HG02759 (cell line): ENCODE measurements around the gene CARS2.
A peak's percentile ranks its signal among the peaks of the same experiment; 100 is the strongest.
"Not testable (repeated sequence)": the region's sequence is repeated elsewhere in the genome, so short reads cannot be mapped to it uniquely, and the experiment has no call there.

Source experiments
- ATAC-seq: cut with Tn5 transposase; IDR thresholded peaks from one replicate; pipeline ENCODE4 v1.9.1; 2021; ENCODE audit warnings: mild to moderate bottlenecking, moderate library complexity; ENCODE audit not compliant: unreplicated experiment

CARS2 gene

DNA sequence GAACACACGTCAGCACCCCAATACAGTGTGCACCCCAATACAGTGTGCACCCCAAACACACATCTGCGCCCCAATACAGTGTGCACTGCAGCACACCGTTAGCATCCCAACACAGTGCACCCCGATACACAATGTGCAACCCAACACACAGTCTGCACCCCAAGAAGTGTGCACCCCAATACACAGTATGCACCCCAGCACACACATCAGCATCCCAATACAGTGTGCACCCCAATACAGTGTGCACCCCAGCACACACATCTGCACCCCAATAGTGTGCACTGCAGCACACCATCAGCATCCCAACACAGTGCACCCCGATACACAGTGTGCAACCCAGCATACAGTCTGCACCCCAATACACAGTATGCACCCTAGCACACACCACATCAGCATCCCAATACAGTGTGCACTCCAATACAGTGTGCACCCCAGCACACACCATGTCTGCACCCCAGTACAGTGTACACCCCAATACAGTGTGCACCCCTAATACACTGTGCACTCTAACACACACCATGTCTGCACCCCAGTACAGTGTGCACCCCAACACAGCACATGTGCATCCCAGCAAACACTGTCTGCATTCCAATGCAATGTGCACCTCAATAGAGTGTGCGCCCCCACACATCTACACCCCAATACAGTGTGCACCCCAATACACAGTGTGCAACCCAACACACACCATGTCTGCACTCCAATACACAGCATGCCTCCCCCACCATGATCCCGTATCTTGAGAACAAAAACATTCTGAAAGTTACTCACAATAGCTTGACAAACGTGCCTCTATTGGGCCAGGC, 855 bp upstream of the CARS2 start:
- no peak for ATAC-seq

DNA sequence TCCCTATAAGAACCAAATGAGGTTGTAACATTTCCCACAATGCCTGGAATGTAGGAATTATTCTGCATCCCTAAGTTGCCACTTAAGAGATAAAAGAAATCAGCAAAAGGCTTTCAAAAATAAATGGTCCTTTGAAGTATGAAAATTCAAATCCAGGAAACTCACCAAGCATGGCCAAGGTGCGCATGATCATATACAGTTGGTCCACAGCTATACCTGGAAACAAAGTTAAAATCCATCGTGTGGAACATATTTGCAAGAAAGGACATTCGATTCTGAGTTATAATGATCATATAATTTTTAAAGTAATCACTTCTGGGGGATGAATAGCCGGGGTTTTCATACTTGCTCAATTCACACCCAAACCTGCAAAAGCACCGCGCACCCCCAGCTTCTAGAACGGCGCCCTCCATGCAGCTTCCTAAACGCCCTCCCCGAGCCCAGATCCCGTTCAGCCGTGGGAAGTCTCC, 525 bp downstream of the CARS2 start:
- ATAC-seq = no peak

DNA sequence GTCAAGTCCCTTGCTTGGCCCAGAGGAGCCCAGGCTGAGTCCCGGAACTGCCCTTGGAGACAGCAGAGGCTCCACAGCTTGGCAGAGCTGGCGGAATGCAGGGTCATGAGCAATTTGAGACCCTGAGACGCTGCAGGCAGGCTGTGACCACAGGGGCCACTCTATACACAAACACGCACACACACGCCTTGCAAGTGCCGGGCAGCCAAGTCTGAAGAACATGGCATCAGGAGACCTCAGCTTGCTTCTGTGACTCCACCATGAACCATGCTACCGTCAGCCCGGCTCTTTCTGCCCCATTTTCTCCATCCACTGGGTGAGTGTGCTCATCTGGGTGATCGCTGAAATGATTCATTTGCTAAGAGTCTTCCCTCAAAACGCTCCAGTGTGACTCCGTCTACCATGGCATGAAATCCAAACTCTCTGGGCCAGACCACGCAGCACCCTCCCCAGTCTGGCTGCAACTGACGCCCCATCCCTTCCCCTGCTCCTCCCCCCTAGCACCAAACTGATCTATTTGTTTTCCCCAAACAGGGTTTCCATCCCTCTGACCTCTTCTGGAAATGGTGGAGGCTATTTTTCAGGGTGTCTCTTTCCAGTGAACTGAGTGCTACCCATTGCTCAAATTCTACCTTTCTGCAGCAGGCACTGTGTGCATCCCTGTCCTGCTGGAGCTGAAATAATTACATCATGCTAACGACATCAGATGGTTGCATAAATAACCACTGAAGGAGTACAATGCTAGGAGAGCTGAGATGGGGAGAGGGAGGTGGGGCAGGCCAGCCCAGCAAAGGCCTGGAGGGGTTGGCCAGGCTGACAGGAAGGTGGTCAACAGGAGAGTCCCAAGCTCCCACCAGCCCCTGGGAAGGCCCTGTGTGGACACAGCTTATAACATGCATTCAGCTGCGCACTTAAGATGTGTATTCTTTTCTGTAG, 3.1 kb downstream of the CARS2 start:
- no peak for ATAC-seq

DNA sequence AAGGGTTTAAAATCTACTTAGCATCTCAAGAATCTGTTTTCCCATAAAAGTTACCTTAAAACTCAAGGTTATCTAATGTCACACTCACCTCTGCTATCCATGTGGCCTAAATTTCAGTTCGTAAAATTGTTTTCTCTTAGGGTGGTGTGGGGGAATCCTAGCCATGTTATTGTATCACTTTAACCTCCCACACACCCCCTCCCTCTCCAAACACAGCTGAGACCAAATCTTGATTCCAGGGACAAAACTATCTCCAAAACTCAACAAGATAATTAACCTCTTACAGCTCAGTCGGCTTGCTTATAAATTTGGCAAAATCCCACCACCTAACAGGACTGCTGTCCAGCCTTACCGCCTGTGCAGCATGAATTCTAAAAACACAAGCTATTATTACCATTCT, 3.8 kb downstream of the CARS2 start:
- ATAC-seq = no peak

DNA sequence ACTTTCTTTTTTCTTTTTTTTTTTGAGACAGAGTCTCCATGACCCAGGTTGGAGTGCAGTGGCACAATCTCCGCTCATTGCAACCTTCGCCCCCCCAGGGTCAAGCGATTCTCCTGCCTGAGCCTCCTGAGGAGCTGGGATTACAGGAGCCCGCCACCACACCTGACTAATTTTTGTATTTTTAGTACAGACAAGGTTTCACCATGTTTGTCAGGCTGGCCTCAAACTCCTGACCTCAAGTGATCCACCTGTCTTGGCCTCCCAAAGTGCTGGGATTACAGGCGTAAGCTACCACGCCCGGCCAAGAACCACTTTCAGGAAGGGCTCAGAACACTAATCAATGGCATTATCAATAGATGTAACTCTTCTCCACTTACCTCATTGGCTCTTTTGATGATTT, 4.9 kb downstream of the CARS2 start:
- ATAC-seq = not testable (repeated sequence)

DNA sequence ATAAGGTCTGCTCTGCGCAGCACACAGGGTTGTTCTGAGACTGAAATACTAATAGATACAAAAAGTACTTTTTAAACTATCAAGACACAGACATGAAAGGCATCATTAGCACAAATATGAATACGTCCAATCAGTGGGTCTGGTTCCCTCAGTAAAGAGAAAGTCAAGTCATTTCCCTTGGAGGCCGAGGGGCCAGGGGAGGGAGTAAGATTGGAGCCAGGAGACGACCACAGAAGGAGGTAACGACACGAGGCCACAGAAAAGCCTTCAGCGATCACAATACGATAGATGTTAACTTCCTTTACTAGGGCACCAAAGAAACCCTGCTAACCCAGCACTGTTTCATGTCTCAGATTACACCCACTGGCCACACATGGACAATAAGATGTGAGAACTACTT, 5.3 kb downstream of the CARS2 start:
- no peak for ATAC-seq

DNA sequence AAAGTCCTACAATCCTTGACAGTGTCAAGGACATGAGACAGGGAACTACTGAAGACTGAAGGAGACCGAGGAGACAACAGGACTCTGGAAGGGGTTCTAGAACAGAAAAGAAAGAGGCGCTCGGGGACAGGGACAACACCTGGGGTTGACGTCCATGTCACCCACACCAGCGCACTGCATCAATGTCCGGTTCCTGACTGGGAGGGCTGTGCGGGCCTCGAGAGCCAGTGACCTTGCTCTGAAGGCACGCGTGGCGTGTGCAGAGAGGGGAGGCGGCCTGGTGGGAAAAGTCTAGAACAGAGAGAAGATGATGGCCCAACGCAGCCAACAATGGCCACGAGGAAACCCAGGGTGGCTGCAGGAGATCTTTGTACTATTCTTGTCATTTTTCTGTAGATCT, 5.7 kb downstream of the CARS2 start:
- no peak for ATAC-seq

DNA sequence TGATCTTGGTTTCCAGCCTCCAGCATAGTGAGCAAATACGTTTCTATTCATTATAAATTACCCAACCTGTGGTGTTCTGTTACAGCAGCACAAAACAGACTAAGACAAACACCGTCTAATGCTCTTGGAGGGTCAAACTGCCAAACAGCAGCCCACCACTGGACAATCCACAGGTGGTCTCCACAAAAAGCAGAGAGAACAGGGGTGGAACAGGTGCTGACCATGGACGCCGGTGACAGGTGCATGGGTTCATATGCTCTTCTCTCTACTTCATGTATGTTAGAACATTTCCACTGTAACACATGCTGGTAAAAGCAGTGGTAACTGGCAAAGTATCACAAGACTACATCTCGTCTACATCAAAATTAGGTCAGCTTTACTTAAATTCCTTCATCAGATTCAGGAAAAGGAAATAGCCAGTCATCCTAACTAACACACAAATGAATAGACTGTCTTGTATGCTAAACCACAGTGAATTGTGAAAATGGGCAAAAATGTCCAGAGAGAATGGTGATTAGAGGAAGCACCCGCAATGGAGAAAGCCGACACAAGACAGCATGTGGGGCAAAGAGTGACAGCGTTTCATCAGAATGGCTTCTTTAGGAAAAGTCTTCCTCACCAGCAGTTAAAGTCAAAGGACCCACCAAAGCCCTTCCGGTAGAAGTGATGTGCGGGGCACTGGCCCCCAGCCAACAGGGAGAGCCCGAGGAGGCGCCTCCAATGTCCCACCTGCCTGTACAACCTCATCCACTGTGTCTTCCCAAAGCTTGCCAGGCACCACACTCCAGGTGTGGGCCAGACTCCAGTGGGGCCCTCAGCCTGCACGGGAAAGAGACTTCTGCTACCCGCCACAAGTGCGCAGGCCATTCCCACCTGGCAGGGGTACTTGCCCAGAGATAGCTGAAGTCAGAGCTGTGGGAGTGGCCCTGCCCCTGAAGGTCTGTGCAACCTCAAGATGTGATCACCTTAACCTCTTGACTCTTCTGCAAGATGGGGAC, 6.5 kb downstream of the CARS2 start:
- ATAC-seq = no peak

DNA sequence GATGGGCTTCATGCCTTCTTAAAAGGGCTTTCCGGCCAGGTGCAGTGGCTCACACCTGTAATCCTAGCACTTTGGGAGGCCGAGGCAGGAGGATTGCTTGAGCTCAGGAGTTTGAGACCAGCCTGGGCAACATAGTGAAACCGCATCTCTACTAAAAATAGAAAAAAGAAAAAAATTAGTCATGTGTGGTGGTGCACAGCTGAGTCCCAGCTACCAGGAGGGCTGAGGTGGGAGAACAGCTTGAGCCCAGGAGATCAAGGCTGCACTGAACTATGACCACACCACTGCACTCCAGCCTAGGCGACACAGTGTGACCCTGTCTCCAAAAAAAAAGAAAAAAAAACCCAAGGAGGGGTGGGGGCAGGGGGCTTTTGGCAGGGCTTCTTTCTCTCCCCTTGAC, 7.2 kb downstream of the CARS2 start:
- peak; percentile 82 for ATAC-seq

DNA sequence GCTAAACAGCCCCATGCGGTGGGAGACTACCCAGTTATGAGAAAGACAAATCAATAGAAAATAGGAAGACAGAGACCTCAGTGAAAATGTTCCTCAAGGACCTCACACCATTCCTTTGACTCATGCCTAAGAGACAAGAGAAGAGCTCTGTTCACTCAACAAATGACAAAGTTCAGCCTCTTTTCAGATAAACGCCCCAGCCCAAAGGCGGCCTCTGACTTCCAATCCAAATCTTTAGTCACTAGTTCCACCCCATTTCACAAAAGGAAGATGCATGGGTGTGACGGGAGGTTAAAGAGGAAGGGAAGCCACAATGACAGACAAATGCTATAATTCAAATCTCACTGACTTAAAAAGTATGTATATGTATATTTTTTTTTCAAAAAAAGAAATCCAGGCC, 8.1 kb downstream of the CARS2 start:
- no peak for ATAC-seq

DNA sequence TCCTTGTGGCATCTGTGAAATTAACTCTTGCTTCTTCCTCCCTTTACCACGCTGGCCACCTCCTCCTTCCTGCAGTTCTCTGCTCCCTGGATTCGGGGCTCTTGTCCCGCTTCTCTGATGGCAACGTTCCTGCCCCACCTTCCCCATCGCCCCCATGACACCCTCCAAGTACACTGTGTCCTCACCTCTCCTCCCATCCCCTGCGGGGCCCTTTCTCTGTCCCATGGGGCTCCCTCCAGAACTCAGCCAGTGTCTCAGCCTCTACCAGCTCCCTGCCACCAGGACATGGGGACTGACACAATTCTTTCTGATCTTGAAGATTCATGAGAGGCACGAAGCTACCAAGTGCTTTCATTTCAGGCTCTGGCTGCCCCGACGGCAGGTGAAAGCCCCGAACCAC, 9.1 kb downstream of the CARS2 start:
- no peak for ATAC-seq

DNA sequence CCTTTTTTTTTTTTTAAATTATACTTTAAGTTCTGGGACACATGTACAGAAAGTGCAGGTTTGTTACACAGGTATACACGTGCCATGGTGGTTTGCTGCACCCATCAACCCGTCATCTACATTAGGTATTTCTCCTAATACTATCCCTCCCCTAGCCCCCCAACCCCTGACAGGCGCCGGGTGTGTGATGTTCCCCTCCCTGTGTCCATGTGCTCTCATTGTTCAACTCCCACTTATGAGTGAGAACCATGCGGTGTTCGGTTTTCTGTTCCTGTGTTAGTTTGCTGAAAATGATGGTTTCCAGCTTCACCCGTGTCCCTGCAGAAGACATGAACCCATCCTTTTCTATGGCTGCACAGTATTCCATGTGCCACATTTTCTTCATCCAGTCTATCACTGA, 10.1 kb downstream of the CARS2 start:
- ATAC-seq = not testable (repeated sequence)

DNA sequence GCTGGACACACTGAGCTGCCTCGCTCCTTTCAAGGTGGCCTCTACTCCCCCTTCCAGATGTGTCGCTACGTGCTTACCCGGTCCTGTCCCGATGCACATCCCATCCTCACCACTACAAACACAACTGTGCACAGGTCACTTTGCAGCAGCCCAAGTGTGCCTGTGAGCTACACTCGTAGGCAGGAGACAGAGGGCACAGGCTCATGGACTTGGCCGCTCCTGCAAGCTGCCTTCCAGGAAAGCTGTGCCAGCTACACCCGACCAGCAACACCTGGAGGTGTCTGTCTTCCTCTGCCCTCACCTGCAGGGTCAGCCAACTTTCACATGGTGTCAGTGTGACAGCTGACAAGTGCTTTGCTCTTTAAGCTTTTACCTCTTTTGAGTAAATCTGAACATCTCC, 15.4 kb downstream of the CARS2 start:
- ATAC-seq = no peak

DNA sequence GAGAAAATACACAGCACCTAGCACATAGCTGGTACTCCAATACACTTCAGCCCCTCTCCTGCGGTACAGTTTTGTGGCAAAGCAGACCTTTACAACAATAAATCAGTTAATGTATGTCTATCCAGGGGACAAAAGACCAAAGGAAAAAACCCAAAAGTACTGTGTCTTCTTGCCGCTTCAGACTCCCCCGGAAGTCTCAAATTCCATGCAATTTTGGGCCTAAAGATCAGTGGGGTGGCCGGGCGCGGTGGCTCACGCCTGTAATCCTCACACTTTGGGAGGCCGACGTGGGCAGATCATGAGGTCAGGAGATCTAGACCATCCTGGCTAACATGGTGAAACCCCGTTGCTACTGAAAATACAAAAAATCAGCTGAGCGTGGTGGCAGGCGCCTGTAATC, 16.2 kb downstream of the CARS2 start:
- ATAC-seq = no peak

DNA sequence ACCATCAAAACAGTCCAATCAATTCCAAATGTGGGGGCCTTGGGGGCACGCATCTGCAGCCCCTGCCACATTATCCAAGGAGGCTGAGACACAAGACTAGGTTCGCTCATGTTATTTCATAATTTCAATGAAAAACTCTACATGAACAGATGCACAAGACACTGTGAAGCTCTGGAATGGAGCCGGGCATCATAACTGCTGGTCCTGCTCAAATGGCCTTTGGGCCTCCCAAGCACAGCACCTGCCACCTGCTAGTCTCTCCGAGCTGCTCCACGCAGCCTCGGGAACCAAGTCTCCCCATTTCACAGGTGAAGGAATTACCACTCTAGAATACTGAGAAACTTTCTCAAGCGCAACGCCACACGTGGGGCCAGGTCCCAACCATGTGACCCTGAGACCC, 16.9 kb downstream of the CARS2 start:
- ATAC-seq = no peak

DNA sequence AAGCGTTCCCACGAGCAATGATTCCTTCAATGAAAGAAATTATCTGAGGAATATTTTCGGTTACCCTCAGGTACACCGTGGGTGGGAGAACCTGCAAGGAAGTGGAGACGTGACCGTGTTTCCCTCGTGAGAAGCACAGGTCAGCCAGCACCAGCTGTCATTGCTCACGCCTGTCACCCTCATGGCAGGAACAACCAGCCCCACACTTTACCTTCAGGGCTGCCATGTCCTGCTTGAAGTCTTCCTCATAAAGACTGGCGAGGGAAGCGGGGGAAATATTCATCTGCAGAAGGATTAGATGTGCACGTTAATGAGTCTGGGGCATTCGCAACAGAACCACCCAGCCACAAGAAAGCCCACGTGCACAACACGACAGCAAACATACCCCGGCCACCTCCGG, 18.2 kb downstream of the CARS2 start:
- ATAC-seq = no peak

DNA sequence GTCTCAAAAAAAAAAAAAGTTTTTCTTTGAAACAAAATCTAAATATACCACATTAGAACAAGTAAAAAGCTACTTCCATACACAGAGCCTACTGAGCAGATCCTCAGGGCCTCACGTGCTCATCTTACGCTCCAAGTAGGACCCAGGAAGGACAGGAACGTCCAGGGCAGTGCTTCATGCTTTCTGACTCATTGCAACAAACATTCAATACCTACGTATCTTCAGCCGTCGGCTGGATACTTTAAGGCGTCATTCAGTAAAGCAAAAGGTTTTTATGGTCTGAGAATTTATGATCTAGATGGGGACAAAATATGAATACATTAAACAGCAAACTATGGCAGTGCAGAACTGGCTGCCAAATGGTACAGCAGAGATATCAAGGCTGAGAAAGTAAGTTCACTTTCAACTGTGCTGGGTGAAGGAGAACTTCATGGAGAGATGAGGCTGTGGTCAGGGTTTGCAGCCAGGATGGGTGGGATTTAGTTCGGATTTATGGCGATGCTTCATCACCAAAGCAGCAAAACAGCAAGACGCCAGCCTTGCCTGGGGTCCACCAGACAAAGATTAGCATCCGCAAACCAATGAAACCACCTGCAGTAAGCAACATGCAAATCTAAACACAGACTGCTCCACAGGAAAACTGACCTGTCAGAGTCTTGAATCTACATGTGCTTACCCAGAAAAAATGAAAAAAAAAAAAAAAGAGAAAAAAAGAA, 20.5 kb downstream of the CARS2 start:
- ATAC-seq = no peak

DNA sequence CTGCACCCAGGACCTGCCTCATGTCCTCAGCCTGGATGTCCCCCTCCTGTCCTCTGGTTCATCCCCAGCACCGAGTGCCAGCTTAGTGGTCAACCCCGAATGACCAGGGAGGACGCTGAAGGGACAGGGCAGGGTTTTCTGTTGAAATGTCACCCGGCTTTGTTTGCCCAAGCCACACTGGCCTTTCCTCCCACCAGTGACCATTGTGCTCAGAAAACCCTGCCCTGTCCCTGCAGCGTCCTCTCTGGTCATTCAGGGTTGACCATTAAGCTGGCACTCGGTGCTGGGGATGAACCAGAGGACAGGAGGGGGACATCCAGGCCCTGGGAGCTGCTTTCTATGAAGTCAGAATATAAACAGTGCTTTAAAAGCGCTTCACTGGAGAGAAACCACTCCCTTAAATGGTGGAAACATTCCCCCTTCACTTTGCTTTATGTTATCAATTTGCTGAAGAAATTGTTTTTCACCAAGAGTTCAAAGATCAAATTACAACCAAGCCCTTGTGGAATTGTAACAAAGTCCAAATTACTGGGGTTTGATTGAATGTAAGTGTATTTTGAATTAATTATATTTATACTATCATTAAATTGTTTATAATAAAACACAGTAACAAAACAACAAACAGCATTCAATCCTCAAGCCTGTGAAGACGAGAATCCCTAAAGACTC, 21.4 kb downstream of the CARS2 start:
- ATAC-seq = no peak

DNA sequence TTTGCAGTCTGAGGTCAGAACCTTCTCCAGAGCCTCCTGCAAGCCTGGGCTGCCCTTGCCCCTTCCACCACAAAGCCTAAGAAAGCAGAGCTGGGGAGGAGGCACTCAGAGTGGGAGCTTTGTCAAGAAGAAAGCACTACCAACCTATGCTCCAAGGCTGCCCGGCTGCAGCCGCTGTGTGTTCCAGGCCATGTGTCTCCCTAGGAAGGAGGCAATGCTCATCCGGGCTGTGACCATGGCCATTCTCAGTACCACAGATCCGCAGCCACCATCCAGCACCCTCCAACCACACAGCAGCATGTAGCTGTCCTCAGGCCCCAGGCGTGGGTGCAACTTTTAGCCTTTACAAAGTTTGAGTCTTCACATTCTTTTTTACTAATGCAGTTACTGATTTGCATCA, 22.0 kb downstream of the CARS2 start:
- ATAC-seq = no peak
